Measurements from ENCODE around the gene FGF14.

DNA sequence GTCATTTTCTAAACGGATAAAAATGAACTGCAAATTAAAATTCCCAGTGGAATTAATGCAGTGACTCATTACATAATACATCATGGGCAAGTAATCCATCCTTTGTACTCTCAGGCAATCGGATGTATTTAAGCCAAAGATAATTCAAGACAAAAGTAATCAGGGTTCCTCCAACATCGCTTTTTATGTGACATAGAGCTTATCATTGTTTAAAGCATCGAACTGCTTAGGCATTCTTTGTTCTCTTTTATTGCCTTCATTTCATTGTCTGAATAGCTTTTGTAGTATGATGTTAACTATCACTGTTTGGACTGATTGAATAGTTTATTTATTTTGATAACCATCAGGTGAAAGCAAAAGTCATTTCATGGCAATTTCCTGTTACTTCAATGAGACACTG lies 740.0 kb downstream of the FGF14 start:
- TF ChIP-seq, protein P1, sequence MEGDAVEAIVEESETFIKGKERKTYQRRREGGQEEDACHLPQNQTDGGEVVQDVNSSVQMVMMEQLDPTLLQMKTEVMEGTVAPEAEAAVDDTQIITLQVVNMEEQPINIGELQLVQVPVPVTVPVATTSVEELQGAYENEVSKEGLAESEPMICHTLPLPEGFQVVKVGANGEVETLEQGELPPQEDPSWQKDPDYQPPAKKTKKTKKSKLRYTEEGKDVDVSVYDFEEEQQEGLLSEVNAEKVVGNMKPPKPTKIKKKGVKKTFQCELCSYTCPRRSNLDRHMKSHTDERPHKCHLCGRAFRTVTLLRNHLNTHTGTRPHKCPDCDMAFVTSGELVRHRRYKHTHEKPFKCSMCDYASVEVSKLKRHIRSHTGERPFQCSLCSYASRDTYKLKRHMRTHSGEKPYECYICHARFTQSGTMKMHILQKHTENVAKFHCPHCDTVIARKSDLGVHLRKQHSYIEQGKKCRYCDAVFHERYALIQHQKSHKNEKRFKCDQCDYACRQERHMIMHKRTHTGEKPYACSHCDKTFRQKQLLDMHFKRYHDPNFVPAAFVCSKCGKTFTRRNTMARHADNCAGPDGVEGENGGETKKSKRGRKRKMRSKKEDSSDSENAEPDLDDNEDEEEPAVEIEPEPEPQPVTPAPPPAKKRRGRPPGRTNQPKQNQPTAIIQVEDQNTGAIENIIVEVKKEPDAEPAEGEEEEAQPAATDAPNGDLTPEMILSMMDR (IDR thresholded peaks at IDR 0.05), result no peak
- no peak for TF ChIP-seq POLR2AphosphoS5 (IDR thresholded peaks at IDR 0.05)
- no peak for TF ChIP-seq POLR2A (IDR thresholded peaks at IDR 0.05)
